GM18519 (cell line): ENCODE data around the gene C17orf50.

Experiments
- ATAC-seq: cut with Tn5 transposase; IDR thresholded peaks from one replicate; pipeline ENCODE4 v1.9.1; 2021; ENCODE audit warnings: mild to moderate bottlenecking, moderate library complexity; ENCODE audit not compliant: unreplicated experiment, low FRiP score

Gene C17orf50

DNA sequence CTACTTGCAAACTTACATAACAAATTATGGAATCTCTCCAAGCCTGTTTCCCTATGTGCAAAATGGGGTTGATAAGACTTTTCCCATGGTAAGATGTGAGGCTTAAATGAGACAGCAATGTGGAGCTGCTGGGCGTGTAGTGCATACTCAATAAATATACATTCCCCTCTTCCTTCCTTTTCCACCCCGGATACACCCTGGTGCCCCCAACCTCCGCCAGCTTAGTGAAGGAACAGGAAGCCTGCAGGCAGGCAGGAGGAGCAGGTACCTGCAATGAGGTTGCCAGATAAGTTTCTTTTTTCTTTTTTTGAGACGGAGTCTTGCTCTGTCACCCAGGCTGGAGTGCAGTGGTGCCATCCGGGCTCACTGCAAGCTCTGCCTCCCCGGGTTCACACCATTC lies 14.9 kb downstream of the C17orf50 start:
- ATAC-seq, result no peak

DNA sequence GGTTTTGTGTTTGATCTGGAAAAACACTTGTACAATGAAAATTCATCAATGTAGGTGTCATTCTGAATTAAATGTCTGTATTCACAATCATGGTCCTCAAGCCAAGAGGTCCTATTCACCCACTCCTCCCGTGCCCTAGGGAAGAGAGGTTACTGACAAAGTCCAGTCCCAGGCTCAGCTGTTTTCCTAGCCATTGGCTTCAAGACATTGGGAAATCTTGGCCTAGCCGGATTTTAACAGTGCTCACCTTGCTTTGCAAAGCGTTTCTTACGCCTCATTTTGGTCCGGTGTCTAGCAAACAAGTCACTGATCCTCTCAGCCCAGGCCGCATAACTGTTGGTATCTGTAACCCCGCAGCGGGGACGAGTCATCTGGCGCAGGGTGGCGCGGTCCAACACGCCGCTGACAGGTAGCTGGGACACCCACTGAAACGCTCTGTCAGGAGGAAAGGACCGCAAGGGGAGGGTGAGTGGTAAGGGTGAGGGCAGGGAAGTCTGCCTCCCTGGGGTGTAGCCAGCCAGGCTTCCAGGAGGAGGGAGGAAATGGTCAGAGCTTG lies 18.0 kb downstream of the C17orf50 start:
- no peak for ATAC-seq

DNA sequence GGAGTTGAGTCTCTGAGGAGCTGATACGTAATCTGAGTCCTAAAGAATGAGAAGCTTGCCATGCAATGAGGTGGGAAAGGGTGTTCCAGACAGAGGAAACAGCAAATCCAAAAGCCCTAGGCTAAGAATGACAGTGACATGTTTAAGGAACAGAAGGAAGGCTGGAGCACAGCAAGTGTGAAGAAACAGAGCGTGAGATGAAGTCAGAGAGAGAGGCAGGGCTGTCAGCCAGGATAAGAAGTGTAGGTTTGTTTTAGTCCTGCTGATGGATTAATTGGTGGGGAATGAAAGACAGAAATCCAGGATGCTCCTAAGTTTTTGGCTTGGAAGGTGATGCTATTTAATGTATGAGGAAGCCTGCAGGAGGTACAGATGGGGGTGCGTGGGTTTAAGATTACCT lies 20.3 kb downstream of the C17orf50 start:
- ATAC-seq, result no peak

DNA sequence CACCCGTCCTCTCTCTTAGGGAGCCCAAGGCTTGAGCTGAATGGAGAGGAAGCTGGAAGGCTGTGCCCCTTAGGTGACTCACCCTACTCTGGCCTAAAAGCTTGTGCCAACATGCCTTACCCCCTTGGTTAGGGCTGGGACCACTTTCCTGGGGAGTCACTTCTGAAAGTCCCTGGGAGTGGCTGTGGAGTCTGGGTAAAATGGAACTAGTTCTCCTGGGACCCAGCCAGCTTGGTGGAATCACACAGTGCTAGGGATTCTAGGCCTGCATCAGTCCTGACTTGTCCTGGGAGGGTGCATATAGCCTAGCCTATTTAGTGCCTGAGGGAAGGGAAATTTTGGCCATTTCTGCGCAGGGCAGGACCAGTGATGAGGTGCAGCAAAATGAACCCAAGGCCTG lies 24.2 kb downstream of the C17orf50 start:
- no peak for ATAC-seq

DNA sequence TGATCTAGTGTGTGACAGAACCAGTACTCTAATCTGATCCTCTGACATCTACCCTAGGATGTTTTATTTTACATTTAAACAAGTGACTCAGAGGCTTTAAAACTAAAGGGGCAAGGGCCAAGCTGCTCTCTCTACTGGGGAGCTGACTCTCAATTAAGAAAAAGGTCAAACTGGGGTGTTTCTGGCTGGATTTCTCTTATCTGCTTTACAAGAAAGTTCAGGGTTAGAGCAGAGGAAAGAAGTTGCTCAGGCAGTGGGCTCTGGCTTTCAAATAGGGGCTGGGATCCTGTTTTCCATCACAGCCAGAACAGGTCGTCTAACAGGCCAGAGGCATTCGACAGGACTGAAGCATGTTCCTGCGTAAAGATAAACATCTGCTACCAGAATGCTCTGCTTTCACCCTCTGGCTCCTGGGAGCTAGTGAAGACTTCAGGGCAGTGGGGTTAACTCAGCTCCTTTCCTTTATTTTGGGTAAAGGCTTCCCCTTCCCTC lies 26.3 kb downstream of the C17orf50 start:
- no peak for ATAC-seq

DNA sequence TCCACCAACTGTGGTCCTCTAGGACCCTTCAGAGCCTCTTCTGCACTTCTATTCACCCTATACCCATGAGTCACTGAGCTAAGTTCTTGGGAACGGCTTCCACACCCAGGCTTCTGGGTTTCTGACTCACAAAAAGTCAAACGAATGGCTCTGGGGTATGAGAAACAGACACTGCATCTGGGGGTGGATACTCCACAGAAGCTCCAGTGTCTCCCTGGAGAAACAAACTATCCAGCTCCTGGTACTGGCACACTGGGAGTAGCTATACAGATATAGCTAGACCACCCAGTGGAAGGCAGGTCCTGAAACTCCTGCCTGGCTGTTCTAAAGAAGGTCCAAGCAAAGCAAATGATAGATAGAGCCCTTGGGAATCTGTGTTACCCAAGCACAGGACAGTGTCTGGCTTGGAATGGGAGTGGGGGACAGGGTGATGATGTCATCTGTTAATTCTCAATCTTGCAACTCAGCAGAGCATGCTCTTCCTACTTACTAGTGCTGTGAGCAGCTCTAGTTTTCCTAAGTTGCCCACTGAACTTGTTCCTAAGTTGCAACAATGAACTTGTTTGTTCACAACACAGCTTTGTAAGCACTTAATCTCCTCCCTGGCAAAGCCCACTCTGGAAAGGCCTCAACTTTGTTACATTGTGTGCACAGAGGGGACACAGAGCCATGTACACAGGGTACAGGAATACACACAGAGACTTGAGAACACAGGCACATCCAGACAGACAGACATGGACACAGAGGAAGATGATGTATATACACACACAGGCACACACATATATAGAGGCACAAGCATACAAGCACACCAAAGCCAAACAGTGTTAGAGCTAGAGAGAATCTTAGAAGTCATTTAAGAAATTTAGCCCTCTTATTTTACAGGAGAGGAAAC lies 28.0 kb downstream of the C17orf50 start:
- ATAC-seq, result no peak

DNA sequence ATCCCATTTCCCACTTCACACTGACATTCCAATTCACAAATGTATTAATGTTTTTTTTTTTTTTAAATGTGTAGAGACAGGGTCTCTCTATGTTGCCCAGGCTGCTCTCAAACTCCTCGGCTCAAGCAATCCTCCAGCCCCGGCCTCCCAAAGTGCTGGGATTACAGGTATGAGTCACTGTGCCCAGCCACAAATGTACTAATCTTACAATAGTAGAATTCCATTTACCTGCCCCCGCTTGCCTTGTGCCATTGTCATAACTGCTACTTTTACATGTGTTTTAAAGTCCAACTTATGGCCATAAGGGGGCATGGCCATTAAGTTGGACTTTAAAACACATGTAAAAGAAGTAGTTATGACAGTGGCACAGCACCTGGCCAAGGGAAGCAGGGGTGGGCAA lies 30.2 kb downstream of the C17orf50 start:
- ATAC-seq, result no peak

DNA sequence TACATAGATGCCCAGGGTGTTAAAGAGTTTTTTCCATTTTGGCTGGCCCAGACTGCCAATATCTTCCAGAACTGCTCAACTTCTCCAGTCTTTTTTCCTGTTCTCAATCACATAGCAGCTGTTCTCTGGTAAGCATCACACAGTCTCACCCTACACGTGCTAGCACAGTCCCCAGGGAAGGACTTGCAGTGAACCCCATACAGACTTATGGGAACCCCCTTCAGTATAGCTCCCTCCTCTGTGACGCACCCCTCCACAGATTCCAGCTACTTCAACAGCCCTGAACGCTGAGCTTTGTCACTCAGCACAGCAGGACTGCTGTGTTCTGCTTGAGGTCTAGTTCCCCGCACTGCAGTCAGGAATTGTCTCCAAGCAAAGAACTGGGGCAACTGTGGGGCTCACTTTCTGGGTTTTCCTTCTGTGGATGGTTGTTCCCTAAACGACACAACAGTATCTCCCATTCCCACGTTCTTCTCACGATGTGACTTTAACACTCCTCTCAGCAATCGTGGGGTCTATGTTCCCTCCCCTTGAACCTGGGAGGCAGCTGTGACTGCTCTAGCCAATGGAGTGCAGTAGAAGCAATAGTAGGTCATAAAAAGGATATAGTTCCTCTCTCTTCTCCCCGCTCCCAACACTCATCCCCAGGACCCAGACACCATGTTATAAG lies 31.1 kb downstream of the C17orf50 start:
- no peak for ATAC-seq

DNA sequence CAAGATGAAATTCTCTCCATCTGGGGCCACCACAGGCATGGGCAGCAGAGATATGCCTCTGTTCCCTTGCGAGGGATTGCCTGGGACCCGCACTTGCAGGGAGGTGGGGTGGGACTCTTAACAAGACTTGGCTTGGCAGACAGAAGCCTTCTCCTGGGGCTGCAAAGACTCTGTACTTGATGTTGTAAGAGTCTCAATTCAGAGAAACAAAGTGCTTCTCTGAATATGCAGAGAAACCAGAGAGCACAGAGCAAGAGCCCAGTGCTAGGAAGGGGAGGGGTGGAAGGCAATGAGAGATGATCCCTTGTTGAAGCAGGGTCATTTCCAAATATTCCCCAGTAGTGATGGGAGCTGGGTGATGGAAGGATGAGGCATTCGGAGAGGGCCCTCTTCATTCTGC lies 32.6 kb downstream of the C17orf50 start:
- ATAC-seq, result no peak

DNA sequence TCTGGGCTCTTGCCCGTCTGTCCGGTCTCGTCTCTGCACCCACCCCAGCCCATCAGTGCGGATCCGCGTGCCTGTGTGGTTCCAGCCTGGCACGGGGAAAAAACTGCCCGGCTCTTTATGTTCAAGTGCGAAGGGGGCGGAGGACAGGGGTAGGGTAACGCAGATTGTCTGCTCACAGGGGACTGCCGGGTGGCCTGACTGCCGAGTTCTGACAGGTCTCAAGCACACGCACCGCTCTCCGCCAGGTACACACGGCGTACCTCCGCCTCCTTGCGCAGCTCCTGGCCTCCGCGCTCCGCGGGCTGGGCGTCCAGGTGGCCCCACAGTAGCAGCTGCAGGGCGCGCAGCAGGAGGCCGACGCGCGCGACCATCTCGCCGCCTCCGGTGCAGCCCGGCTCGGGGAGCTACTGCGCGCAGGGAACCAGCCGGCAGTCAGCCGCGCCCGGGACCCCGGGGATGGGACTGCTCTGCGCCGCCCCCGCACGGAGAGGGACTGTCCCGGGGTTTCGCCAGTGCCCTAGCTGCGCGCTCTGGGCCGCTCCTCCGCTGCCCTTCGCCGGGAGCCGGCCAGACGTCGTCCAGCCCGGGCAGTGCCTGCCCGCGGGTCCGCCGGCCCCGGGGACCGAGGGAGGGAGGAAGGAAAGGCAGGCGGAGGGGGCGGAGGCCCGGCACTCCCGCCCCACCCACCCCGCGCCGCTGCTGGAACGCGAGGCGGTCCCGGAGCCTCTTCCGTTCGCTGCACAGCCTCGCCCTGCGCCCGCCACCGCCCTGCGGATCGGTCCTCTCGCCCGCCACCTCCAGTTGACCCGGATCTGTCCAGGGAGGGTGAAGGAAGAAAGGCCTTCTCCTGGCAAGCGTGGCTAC lies 34.6 kb downstream of the C17orf50 start, which contains the start of gene MMP28:
MMP28 (minus strand) TSS at position 635 of the 864 bp plus-strand sequence; CDS start at position 371, 264 bp downstream.
- ATAC-seq, result no peak

DNA sequence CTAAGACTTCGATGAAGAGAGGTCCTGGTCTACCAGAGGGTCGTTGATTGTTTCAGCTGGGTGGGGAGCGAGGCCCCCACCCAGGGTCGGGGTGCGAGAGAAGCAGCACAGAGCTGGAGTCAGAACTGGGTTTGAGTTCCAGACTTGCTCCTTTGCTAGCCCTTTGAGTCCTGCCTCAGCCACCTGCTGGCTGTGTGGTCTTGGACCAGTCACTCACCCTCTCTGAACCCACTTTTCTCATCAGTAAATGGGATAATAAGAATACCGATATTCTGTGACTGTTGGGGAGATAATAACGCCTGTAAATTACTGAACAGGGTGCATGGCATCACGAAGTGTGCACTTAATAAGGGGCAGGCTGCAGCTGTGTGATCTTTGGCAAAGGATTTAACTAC lies 35.2 kb downstream of the C17orf50 start:
- no peak for ATAC-seq

DNA sequence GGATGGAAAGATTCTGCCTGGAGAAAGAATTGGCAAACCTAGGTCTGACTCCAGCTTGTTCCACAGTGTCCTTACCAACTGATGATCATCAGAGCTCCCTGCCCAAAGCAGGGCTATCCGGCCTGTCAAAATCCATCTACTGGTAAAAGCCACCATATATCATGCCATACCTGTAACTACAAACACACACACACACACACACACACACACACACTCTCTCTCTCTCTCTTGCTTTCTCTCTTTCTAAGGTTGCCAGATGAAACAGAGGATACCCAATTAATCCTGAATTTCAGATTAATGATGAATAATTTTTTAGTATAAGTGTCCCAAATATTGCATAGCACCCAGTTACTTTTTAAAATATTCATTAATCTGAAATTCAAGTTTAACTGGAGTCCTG lies 36.3 kb downstream of the C17orf50 start:
- no peak for ATAC-seq

DNA sequence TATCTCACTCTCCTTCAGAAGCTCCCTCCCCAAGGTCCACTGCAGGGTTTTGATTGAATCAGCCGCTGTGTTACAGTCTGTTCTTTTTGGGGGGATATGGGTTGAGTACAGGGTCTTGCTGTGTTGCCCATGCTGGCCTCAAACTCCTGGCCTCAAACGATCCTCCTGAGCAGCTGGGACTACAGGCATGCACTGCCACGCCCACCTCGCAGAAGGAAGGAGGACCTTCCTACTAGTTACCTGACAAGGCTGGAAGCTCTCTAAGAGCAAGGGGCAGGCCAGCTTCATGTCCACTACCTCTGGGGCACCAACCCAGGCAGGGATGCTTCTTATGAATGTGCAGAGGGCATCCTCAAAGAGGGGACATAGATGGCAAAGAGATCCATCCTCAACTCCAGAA lies 36.7 kb downstream of the C17orf50 start:
- ATAC-seq, result no peak

DNA sequence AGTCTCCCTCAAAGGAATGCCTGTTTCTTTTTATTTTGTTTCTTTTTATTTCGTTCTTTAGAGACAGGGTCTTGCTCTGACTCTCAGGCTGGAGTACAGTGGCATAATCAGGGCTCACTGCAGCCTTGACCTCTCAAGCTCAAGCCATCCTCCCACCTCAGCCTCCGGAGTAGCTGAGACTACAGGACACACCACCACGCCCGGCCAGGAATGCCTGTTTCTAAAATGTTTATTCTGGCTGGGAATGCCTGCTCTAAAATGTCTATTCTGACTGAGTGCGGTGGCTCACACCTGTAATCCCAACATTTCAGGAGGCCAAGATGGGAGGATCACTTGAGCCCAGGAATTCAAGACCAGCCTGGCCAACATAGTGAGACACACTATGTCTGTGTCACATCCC lies 37.2 kb downstream of the C17orf50 start:
- no peak for ATAC-seq

DNA sequence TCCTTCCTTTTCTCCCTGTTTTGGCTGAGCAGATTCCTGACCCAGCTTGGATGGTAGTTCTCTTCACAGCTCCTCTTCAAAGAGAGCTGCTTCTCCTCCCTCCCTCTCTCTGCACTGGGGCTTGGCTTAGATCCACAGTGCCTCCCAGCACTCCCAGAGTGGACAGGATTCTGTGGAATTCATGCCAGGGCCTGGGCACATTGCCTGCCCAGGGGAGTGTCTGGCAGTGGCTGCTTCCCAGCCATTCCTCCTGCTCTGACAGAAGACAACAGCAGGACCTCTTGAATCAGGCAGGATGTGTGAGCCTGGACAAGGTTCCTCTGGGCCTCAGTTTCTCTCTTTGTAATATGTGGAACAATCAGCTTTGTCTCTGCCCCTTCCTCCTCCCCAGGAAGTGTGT lies 39.3 kb downstream of the C17orf50 start:
- no peak for ATAC-seq

DNA sequence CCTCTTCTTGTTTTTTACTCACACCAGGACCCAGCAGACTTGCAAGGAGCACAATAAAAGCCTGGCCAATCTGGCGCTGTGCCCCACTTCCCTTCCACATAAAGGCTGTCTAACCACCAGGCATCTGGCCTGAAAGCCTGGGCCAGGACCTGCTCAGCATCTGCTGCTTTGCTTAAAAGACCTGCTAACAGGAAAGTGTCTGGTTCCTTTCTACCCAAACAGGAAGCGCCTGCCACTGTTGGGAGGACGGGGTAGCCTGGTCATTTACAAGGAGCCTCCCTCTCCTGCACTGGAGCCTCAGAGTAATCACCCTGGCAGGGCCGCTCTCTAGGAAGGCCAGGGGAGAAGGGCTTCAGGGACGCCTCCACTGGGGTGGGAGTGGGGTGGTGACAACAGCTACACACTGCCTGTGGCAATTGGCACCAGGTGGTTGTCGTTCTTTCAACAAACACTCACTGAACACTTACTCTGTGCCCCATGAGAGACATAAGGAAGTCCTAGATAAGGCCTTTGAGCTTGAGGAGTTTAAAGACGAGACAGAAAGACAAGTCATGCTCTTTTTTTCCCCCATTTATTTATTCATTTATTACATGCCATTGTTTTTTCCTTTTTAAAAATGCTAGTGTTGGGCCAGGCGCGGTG lies 41.0 kb downstream of the C17orf50 start:
- no peak for ATAC-seq

DNA sequence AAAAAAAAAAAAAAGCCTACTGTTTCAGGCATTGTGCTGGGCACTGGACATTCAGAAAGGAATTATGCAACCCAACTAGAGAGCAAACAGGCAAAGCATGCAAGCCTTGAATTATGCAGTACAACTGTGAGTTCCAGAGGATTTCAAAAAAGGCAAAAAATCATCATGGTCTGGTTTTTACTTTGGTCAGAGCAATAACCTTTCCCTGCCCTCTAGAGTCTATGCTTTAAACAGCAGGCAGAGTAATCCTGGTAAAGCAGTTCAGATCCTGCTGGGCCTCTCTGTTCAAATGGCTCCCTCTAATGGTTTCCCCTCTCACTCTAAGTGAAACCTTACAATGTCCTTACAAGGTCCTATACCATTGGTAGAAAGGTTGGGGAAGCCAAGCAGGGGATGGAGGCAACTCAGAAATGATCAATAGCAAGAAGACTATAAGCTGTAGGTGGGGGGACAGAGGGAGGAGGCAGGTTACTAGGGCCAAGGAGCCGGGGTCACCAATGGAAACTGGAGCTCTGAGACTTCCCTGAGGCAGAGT lies 44.0 kb downstream of the C17orf50 start:
- ATAC-seq, result no peak

DNA sequence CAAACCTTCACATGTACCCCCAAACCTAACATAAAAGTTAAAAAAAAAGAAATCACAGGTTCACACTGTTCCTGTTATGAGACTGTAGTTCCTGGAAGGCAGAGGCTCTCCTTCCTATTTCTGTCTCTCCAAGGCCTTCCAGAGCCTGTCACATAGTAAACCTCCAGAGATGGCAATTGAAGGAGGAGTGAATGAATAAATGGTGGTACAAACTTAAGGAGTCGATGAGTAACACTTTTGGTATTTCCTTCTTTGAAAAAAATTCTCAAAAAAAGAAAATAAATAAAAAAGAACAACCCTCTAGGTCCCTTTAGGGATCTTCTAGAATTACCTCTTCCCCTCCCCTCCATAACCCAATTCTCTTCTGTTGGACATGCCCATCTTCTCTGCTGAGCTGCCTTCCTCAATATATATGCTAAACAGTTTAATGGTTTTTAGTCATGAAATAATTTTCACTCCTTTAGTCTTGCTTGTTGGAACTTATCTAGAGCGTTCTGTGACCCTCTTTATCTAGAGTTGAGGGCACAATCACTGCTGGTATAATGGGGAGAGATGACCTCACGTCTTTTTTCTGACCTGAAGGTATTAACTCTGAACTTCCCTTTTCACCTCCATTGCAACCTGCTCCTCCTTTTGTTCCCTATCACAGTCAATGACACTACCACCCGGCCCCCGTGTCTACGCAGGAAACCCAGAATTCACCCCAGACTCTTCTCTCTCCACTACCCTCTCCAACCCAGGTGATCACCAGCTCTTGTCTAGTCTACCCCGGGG lies 46.9 kb downstream of the C17orf50 start:
- ATAC-seq, result no peak
